NCI-H187 (cell line): Measurements from ENCODE around the gene TGFBR1.
"Not testable (repeated sequence)": the region's sequence is repeated elsewhere in the genome, so short reads cannot be mapped to it uniquely, and the experiment has no call there.

Experiments
- DNase-seq, 2 experiments: peaks; one replicate each; lab custom pipeline; 2025; lab: John Stamatoyannopoulos, UW

Gene TGFBR1

GRCh38 chr9:99076030-99076429 is 28.9 kb upstream of the TGFBR1 start:
- DNase-seq = no peak

GRCh38 chr9:99076483-99077171 is 28.3 kb upstream of the TGFBR1 start:
- no peak for DNase-seq

GRCh38 chr9:99078717-99079116 is 26.2 kb upstream of the TGFBR1 start:
- DNase-seq = no peak

- no peak for DNase-seq
These were observed 25.4 kb upstream of the TGFBR1 start for GRCh38 chr9:99079542-99079941.

- no peak for DNase-seq
These were observed 21.9 kb upstream of the TGFBR1 start for GRCh38 chr9:99083051-99083450.

GRCh38 chr9:99085949-99086948 is 18.7 kb upstream of the TGFBR1 start:
- no peak for DNase-seq

- DNase-seq = no peak
These were observed 17.5 kb upstream of the TGFBR1 start for GRCh38 chr9:99087462-99087861.

- DNase-seq = no peak
These were observed 14.4 kb upstream of the TGFBR1 start for GRCh38 chr9:99090336-99091130.

- no peak for DNase-seq
These were observed 12.0 kb upstream of the TGFBR1 start for GRCh38 chr9:99092643-99093491.

GRCh38 chr9:99093492-99093791 is 11.5 kb upstream of the TGFBR1 start:
- DNase-seq = no peak

- DNase-seq = no peak
These were observed 9.3 kb upstream of the TGFBR1 start for GRCh38 chr9:99095565-99095964.

GRCh38 chr9:99096409-99096808 is 8.5 kb upstream of the TGFBR1 start:
- no peak for DNase-seq

GRCh38 chr9:99099806-99100585 is 4.9 kb upstream of the TGFBR1 start:
- not testable (repeated sequence) for DNase-seq

GRCh38 chr9:99101271-99101670 is 3.6 kb upstream of the TGFBR1 start:
- no peak for DNase-seq

GRCh38 chr9:99101812-99102211 is 3.1 kb upstream of the TGFBR1 start:
- DNase-seq = no peak

- no peak for DNase-seq
These were observed 1.6 kb upstream of the TGFBR1 start for GRCh38 chr9:99103054-99103895.

GRCh38 chr9:99103901-99104458 is 933 bp upstream of the TGFBR1 start:
- no peak for DNase-seq

- no peak for DNase-seq
These were observed 485 bp downstream of the TGFBR1 start for GRCh38 chr9:99105152-99106043.

- no peak for DNase-seq
These were observed 1.1 kb downstream of the TGFBR1 start for GRCh38 chr9:99106044-99106375.
